NB4 (cell line): ENCODE results near the gene MRC2.

Experiments
- POLR2A ChIP-seq: IDR thresholded peaks from 2 replicates; pipeline ENCODE4 v1.6.1; 2011; ENCODE audit warnings: mild to moderate bottlenecking; ENCODE audit not compliant: insufficient read length; ENCODE audit errors: extremely low read depth
- TF ChIP-seq, protein P1 (sequence below): IDR thresholded peaks from one replicate; pipeline ENCODE4 v1.5.1; 2012; ENCODE audit warnings: low read depth, low read length

DNA sequence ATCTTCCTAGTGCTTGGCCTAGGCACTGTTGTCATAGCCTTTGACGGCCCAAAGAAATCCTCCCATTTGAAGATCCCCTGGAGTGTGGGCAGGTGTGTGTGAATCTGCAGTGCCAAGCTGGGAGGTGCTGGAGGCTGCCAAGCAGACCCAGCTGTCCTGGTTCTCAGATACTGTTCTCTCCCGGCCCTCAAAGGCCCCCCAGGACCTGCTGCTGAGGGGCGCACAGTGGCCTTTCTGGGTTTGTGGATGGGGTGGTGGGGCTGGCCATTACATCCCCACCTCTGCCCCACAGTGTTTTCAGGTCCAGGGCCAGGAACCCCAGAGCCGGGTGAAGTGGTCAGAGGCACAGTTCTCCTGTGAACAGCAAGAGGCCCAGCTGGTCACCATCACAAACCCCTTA, 60.5 kb downstream of the MRC2 start:
- TF ChIP-seq, protein P1, sequence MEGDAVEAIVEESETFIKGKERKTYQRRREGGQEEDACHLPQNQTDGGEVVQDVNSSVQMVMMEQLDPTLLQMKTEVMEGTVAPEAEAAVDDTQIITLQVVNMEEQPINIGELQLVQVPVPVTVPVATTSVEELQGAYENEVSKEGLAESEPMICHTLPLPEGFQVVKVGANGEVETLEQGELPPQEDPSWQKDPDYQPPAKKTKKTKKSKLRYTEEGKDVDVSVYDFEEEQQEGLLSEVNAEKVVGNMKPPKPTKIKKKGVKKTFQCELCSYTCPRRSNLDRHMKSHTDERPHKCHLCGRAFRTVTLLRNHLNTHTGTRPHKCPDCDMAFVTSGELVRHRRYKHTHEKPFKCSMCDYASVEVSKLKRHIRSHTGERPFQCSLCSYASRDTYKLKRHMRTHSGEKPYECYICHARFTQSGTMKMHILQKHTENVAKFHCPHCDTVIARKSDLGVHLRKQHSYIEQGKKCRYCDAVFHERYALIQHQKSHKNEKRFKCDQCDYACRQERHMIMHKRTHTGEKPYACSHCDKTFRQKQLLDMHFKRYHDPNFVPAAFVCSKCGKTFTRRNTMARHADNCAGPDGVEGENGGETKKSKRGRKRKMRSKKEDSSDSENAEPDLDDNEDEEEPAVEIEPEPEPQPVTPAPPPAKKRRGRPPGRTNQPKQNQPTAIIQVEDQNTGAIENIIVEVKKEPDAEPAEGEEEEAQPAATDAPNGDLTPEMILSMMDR: no peak
- TF ChIP-seq POLR2A: no peak
